Measurements from ENCODE around the gene CASZ1.

- TF ChIP-seq CTCF (IDR thresholded peaks at IDR 0.05), result no peak
- no peak for TF ChIP-seq POLR2A (IDR thresholded peaks at IDR 0.05)
Measured at GRCh38 chr1:10745886-10746455, 50.5 kb downstream of the CASZ1 start.

Data from testis (tissue), 2 donors.